A673 (cell line): ENCODE data around the gene C2orf76.

Source experiments
- CTCF ChIP-seq: fragments of 300-800, 200-600 bp; sonication (generic); conservative IDR thresholded peaks from 2 replicates; pipeline ENCODE4 v1.5.1; 2017; ENCODE audit warnings: low read depth, mild to moderate bottlenecking, antibody characterized with exemption, low read length, moderate library complexity, mixed read lengths
- EZH2 ChIP-seq: fragments of 200-600 bp; sonication (generic); IDR thresholded peaks from 2 replicates; pipeline ENCODE4 v1.6.1; 2017; ENCODE audit warnings: borderline replicate concordance, low read depth, mild to moderate bottlenecking, mixed read lengths, antibody characterized with exemption, low read length; ENCODE audit not compliant: poor library complexity, severe bottlenecking

- TF ChIP-seq CTCF, result no peak
- no peak for TF ChIP-seq EZH2
Measured at GRCh38 chr2:119317554-119317953, 49.1 kb downstream of the C2orf76 start.
